Measurements from ENCODE around the gene LRRC27.

GRCh38 chr10:132406750-132407149 lies 74.8 kb downstream of the LRRC27 start:
- TF ChIP-seq CTCF (conservative IDR thresholded peaks at IDR 0.05; ENCODE audit: low read length): no peak
- TF ChIP-seq EZH2phosphoT487 (IDR thresholded peaks at IDR 0.05; ENCODE audit: borderline replicate concordance, low read depth, low read length): no peak
